AG08395 (cell line): Measurements from ENCODE around the gene OR1F1.
A peak's percentile ranks its signal among the peaks of the same experiment; 100 is the strongest.
"Not testable (repeated sequence)": the region's sequence is repeated elsewhere in the genome, so short reads cannot be mapped to it uniquely, and the experiment has no call there.

Experiments used
- DNase-seq: peaks from one replicate; pipeline ENCODE4 v3.0.0; 2012; ENCODE audit warnings: mixed read lengths, low spot score

The OR1F1 gene

GRCh38 chr16:3198334-3199072 lies 10.5 kb downstream of the OR1F1 start:
- DNase-seq = no peak

- DNase-seq = no peak
Observed at GRCh38 chr16:3202903-3203539, 15.0 kb downstream of the OR1F1 start.

- DNase-seq = not testable (repeated sequence)
Observed at GRCh38 chr16:3205939-3206338, 17.9 kb downstream of the OR1F1 start.

- no peak for DNase-seq
Observed at GRCh38 chr16:3207086-3207953, 19.3 kb downstream of the OR1F1 start.

- no peak for DNase-seq
Observed at GRCh38 chr16:3212006-3212405, 24.0 kb downstream of the OR1F1 start.

GRCh38 chr16:3212567-3212966 lies 24.6 kb downstream of the OR1F1 start:
- DNase-seq = no peak

- no peak for DNase-seq
Observed at GRCh38 chr16:3214904-3215600, 27.0 kb downstream of the OR1F1 start.

- DNase-seq = no peak
Observed at GRCh38 chr16:3215601-3216262, 27.7 kb downstream of the OR1F1 start.

- no peak for DNase-seq
Observed at GRCh38 chr16:3216263-3216640, 28.2 kb downstream of the OR1F1 start.

- no peak for DNase-seq
Observed at GRCh38 chr16:3220839-3221238, 32.8 kb downstream of the OR1F1 start.

- DNase-seq = no peak
Observed at GRCh38 chr16:3223913-3224515, 36.0 kb downstream of the OR1F1 start.

GRCh38 chr16:3234543-3234856 lies 46.5 kb downstream of the OR1F1 start:
- peak; percentile 28 for DNase-seq

- peak; percentile 96 for DNase-seq
Observed at GRCh38 chr16:3234857-3235561, 47.0 kb downstream of the OR1F1 start, which contains the start of gene ZNF200. TSS of gene ZNF200 (minus strand) at chr16:3235158. CDS start at chr16:3233755, 1,403 bp downstream.

GRCh38 chr16:3235856-3236669 lies 48.1 kb downstream of the OR1F1 start:
- DNase-seq = no peak

GRCh38 chr16:3241761-3242160 lies 53.8 kb downstream of the OR1F1 start:
- DNase-seq = no peak

GRCh38 chr16:3242709-3243108 lies 54.7 kb downstream of the OR1F1 start:
- DNase-seq = no peak

- DNase-seq = no peak
Observed at GRCh38 chr16:3243882-3244281, 55.9 kb downstream of the OR1F1 start.

- no peak for DNase-seq
Observed at GRCh38 chr16:3246002-3246401, 58.0 kb downstream of the OR1F1 start.

- no peak for DNase-seq
Observed at GRCh38 chr16:3246876-3247275, 58.9 kb downstream of the OR1F1 start.

- DNase-seq = no peak
Observed at GRCh38 chr16:3248596-3248995, 60.6 kb downstream of the OR1F1 start.
